Tibial nerve (tissue), 3 donors: Measurements from ENCODE around the gene SEC24A.

Experiments
- POLR2A ChIP-seq, 2 donors: fragments of 450-650 bp; IDR thresholded peaks; one replicate each; pipeline ENCODE4 v1.6.1; 2017; ENCODE audit warnings: antibody characterized with exemption in 2 of 2, mild to moderate bottlenecking in 2 of 2, moderate library complexity in 2 of 2
- TF ChIP-seq, protein P1 (sequence below), 5 experiments: fragments of 200-600 bp in 3 of 5; fragments of 450-650 bp in 2 of 5; sonication (generic) in 3 of 5; IDR thresholded peaks; one replicate each; pipeline ENCODE4 v1.5.1; 2016 to 2019; ENCODE audit warnings: antibody characterized with exemption in 5 of 5, mild to moderate bottlenecking in 3 of 5, moderate library complexity in 2 of 5

- TF ChIP-seq, protein P1, sequence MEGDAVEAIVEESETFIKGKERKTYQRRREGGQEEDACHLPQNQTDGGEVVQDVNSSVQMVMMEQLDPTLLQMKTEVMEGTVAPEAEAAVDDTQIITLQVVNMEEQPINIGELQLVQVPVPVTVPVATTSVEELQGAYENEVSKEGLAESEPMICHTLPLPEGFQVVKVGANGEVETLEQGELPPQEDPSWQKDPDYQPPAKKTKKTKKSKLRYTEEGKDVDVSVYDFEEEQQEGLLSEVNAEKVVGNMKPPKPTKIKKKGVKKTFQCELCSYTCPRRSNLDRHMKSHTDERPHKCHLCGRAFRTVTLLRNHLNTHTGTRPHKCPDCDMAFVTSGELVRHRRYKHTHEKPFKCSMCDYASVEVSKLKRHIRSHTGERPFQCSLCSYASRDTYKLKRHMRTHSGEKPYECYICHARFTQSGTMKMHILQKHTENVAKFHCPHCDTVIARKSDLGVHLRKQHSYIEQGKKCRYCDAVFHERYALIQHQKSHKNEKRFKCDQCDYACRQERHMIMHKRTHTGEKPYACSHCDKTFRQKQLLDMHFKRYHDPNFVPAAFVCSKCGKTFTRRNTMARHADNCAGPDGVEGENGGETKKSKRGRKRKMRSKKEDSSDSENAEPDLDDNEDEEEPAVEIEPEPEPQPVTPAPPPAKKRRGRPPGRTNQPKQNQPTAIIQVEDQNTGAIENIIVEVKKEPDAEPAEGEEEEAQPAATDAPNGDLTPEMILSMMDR (IDR thresholded peaks at IDR 0.05): no peak
- no peak for TF ChIP-seq POLR2A (IDR thresholded peaks at IDR 0.05)
Observed at GRCh38 chr5:134738963-134739661, 90.5 kb downstream of the SEC24A start.
